Posterior vena cava (tissue), 2 donors: ENCODE results near the gene SRRM2. TPM values are rescaled to one million over a fixed set of nuclear protein-coding genes. Genes with fewer than 3 reads are reported as not detected.

Source experiments
- DNase-seq: peaks from one replicate; pipeline ENCODE4 v3.0.0-alpha.2; 2020; ENCODE audit warnings: low spot score
- intact Hi-C, 2 donors: fragments of 100-400 bp; cut with DNase I; formaldehyde crosslinking; loops; one replicate each; pipeline versions ENCODE4 v1.14.1 to v1.14.2; 2022 to 2023
- total RNA-seq, 2 donors: library from RNA; stranded (reverse); fragmentation: NEBNext Ultra II Directional; extraction: Animal tissue kit (Norgen Biotek cat#: 25700); gene quantifications; one replicate each; pipeline ENCODE4 v1.2.1, GENCODE V29; 2021
- donor health status: DM: yes; HTN: yes; CAD: no.
- donor health status: DM: yes; HTN: yes; CAD: no.

SRRM2 gene
- total RNA-seq, 2 donors from 2014 or later, result 320 to 360 TPM

- peak; percentile 69 for DNase-seq
- intact Hi-C loops, result loop anchor here in 1 of 2 donors (5.0 kb wide), 1 partner anchor 423 kb away; no protein-coding TSS in a partner anchor
Measured at GRCh38 chr16:2769675-2770056, 17.2 kb downstream of the SRRM2 start.

- intact Hi-C loops, result no loop called here
- DNase-seq, result peak; percentile 78
Measured at GRCh38 chr16:2770057-2770951, 17.9 kb downstream of the SRRM2 start.

GRCh38 chr16:2771496-2772402, 19.3 kb downstream of the SRRM2 start:
- DNase-seq, result peak; percentile 62
- intact Hi-C loops, result no loop called here

GRCh38 chr16:2773188-2773968, 20.9 kb downstream of the SRRM2 start:
- intact Hi-C loops, result no loop called here

GRCh38 chr16:2774161-2774891, 21.9 kb downstream of the SRRM2 start:
- DNase-seq, result no peak
- intact Hi-C loops, result no loop called here

More at GRCh38 chr16:2773188-2773968, 20.9 kb downstream of the SRRM2 start:
- peak; percentile 48 for DNase-seq

GRCh38 chr16:2775131-2775716, 22.8 kb downstream of the SRRM2 start:
- intact Hi-C loops, result loop anchor here in 1 of 2 donors (5.0 kb wide), 1 partner anchor 1047 kb away; no protein-coding TSS in a partner anchor
- peak; percentile 19 for DNase-seq

- intact Hi-C loops, result loop anchor here in 1 of 2 donors (2.0 to 5.0 kb wide), 2 partner anchors 51 to 1046 kb away; no protein-coding TSS in a partner anchor
Measured at GRCh38 chr16:2775765-2776499, 23.5 kb downstream of the SRRM2 start.

GRCh38 chr16:2776500-2777139, 24.2 kb downstream of the SRRM2 start:
- intact Hi-C loops, result loop anchor here in 1 of 2 donors (2.0 to 5.0 kb wide), 2 partner anchors 52 to 1046 kb away; no protein-coding TSS in a partner anchor
- no peak for DNase-seq

More at GRCh38 chr16:2775765-2776499, 23.5 kb downstream of the SRRM2 start:
- DNase-seq, result peak; percentile 2

GRCh38 chr16:2777231-2777902, 24.9 kb downstream of the SRRM2 start, which contains the start of gene ELOB:
Gene ELOB, minus strand, starts transcription at chr16:2777280. Its CDS starts 41 bp downstream, at chr16:2777239.
- DNase-seq, result peak; percentile 97
- intact Hi-C loops, result loop anchor here in 1 of 2 donors (2.0 to 5.0 kb wide), 2 partner anchors 53 to 1045 kb away; no protein-coding TSS in a partner anchor

- no peak for DNase-seq
- intact Hi-C loops, result loop anchor here in 1 of 2 donors (2.0 to 5.0 kb wide), 2 partner anchors 53 to 1044 kb away; no protein-coding TSS in a partner anchor
Measured at GRCh38 chr16:2777903-2778629, 25.6 kb downstream of the SRRM2 start.

- intact Hi-C loops, result loop anchor here in 1 of 2 donors (5.0 kb wide), 1 partner anchor 1044 kb away; no protein-coding TSS in a partner anchor
Measured at GRCh38 chr16:2778630-2778958, 26.2 kb downstream of the SRRM2 start.

GRCh38 chr16:2779151-2779920, 26.9 kb downstream of the SRRM2 start:
- intact Hi-C loops, result loop anchor here in 1 of 2 donors (5.0 kb wide), 1 partner anchor 1043 kb away; no protein-coding TSS in a partner anchor
- DNase-seq, result no peak

More at GRCh38 chr16:2778630-2778958, 26.2 kb downstream of the SRRM2 start:
- no peak for DNase-seq

GRCh38 chr16:2779978-2780898, 27.8 kb downstream of the SRRM2 start:
- intact Hi-C loops, result loop anchor here in 1 of 2 donors (5.0 kb wide), 1 partner anchor 1042 kb away; no protein-coding TSS in a partner anchor
- peak; percentile 58 for DNase-seq
